ENCODE measurements around the gene CELF4. TPM values are rescaled to one million over a fixed set of nuclear protein-coding genes. Genes with fewer than 3 reads are reported as not detected.

Gene CELF4
- total and polyA plus RNA-seq, 10 donors, result 0.46 to 3.5 (median 0.78) TPM

GRCh38 chr18:37489011-37489410, 76.6 kb downstream of the CELF4 start:
- TF ChIP-seq POLR2A (IDR thresholded peaks at IDR 0.05) (no peak), POLR2AphosphoS5 (IDR thresholded peaks at IDR 0.05) (no peak)
- TF ChIP-seq, protein P1, sequence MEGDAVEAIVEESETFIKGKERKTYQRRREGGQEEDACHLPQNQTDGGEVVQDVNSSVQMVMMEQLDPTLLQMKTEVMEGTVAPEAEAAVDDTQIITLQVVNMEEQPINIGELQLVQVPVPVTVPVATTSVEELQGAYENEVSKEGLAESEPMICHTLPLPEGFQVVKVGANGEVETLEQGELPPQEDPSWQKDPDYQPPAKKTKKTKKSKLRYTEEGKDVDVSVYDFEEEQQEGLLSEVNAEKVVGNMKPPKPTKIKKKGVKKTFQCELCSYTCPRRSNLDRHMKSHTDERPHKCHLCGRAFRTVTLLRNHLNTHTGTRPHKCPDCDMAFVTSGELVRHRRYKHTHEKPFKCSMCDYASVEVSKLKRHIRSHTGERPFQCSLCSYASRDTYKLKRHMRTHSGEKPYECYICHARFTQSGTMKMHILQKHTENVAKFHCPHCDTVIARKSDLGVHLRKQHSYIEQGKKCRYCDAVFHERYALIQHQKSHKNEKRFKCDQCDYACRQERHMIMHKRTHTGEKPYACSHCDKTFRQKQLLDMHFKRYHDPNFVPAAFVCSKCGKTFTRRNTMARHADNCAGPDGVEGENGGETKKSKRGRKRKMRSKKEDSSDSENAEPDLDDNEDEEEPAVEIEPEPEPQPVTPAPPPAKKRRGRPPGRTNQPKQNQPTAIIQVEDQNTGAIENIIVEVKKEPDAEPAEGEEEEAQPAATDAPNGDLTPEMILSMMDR (IDR thresholded peaks at IDR 0.05 in 8 of 11, conservative IDR thresholded peaks at IDR 0.05 in 3 of 11), result no peak
- peaks cover 0 to 91% (median 15%) of the 10 kb centered on the region in 7 donors for H3K27me3 ChIP-seq (replicated peaks in 1 of 7)
- H3K27ac ChIP-seq, result no peak overlapping the region
- no peak overlapping the region for H3K4me3 ChIP-seq
- 75 to 96% (median 88%) methylated on average over 9 of the region's 9 CpGs for WGBS, 5 donors
- H3K36me3 ChIP-seq, result no peaks in the 10 kb centered on the region
- peaks cover 0 to 37% (median 15%) of the 10 kb centered on the region in 6 donors for H3K4me1 ChIP-seq
- H3K9me3 ChIP-seq, result no peaks in the 10 kb centered on the region
- intact Hi-C loops (cut with DNase I; ENCODE audit: low total_unique reads), result no loop called here
- DNase-seq, result no peak

- no peak for DNase-seq
- Histone ChIP-seq H3K36me3 (no peaks in the 10 kb centered on the region), H3K4me3 (no peak overlapping the region), H3K27ac (peak overlapping the region in 4 of 8 donors; percentile 13 to 46 (median 29)), H3K9me3 (no peaks in the 10 kb centered on the region), H3K4me1 (peaks cover 0 to 37% (median 15%) of the 10 kb centered on the region in 6 donors), H3K27me3 (replicated peaks in 1 of 7) (peaks cover 0 to 94% (median 15%) of the 10 kb centered on the region in 7 donors)
- WGBS, 5 donors, result 6 to 12% (median 10%) methylated on average over 13 of the region's 13 CpGs
- peak in 2 of 3 donors; percentile 58 to 78 for TF ChIP-seq POLR2AphosphoS5 (IDR thresholded peaks at IDR 0.05)
- TF ChIP-seq, protein P1 (IDR thresholded peaks at IDR 0.05 in 8 of 11, conservative IDR thresholded peaks at IDR 0.05 in 3 of 11), result peak in 1 of 11 experiments; percentile 12
- TF ChIP-seq POLR2A (IDR thresholded peaks at IDR 0.05), result no peak
- intact Hi-C loops (cut with DNase I; ENCODE audit: low total_unique reads), result no loop called here
Observed at GRCh38 chr18:37487400-37487867, 78.2 kb downstream of the CELF4 start.

- 48 to 79% (median 66%) methylated on average over 5 of the region's 5 CpGs for WGBS, 5 donors
- Histone ChIP-seq H3K27ac (peak overlapping the region in 4 of 8 donors; percentile 13 to 46 (median 29)), H3K36me3 (no peaks in the 10 kb centered on the region), H3K4me1 (peaks cover 0 to 37% (median 15%) of the 10 kb centered on the region in 6 donors), H3K27me3 (replicated peaks in 1 of 7) (peaks cover 0 to 89% (median 15%) of the 10 kb centered on the region in 7 donors), H3K4me3 (no peak overlapping the region), H3K9me3 (no peaks in the 10 kb centered on the region)
- no peak for DNase-seq
- intact Hi-C loops (cut with DNase I; ENCODE audit: low total_unique reads), result no loop called here
- TF ChIP-seq, protein P1 (IDR thresholded peaks at IDR 0.05 in 8 of 11, conservative IDR thresholded peaks at IDR 0.05 in 3 of 11), result no peak
- no peak for TF ChIP-seq POLR2A (IDR thresholded peaks at IDR 0.05)
- TF ChIP-seq POLR2AphosphoS5 (IDR thresholded peaks at IDR 0.05), result no peak
Observed at GRCh38 chr18:37486848-37487247, 78.8 kb downstream of the CELF4 start.

GRCh38 chr18:37484983-37485834, 80.4 kb downstream of the CELF4 start:
- DNase-seq, result no peak
- H3K4me3 ChIP-seq, result peak overlapping the region in 2 of 8 donors; percentile 26 to 42
- H3K27ac ChIP-seq, result no peak overlapping the region
- H3K4me1 ChIP-seq, result peaks cover 0 to 37% (median 14%) of the 10 kb centered on the region in 6 donors
- H3K36me3 ChIP-seq, result no peaks in the 10 kb centered on the region
- intact Hi-C loops (cut with DNase I; ENCODE audit: low total_unique reads), result no loop called here
- WGBS, 5 donors, result 2 to 12% (median 4%) methylated on average over 43 to 98 of the region's 98 CpGs
- H3K9me3 ChIP-seq, result no peaks in the 10 kb centered on the region
- peaks cover 0 to 74% (median 15%) of the 10 kb centered on the region in 7 donors for H3K27me3 ChIP-seq (replicated peaks in 1 of 7)
- TF ChIP-seq POLR2A (IDR thresholded peaks at IDR 0.05), result no peak
- TF ChIP-seq, protein P1 (IDR thresholded peaks at IDR 0.05 in 8 of 11, conservative IDR thresholded peaks at IDR 0.05 in 3 of 11), result peak in 5 of 11 experiments; percentile 13 to 49 (median 32)

Data from spleen (tissue), 11 donors.